ENCODE results near the gene ECI1. TPM values are rescaled to one million over a fixed set of nuclear protein-coding genes. Genes with fewer than 3 reads are reported as not detected.

The ECI1 gene
- total and polyA plus RNA-seq, 8 donors: 31.9 to 72.5 (median 41.6) TPM

DNA sequence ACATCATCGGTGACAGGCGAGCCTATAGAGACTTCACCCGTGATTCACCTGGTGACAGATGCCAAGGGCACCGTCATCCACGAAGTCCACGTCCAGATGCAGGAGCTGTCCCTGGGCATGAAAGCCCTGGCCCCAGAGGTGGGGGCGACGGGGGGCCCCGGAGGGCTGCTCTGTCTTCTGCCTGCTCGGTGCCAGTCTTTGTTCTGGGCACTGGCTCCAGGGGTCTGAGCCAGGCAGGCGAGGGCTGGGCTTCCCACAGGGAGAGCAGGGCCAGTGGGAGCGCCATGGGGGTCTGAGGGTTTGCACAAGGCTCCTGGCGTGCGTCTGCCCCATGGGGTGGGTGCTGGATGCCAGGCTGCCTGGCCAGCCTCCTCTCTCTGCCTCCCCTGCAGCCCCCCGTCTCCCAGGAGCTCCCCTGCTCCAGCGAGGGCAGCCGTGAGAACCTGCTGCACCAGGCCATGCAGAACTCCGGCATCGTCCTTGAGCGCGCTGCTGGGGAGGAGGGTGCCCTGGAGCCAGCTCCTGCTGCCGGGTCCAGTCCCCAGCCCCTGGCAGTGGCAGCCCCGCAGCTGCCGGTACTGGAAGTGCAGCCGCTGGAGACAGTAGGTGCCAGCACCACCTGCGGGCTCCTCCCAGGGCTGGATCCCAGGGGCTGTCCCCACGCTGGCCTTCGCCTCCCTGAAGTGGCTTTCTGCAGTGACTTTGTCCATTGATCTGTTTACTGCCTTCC is 18.2 kb downstream of the ECI1 start:
- peaks cover 0 to 6% (median 0%) of the 10 kb centered on the region in 3 donors for H3K4me1 ChIP-seq
- ATAC-seq (no peak), DNase-seq (peak in 1 of 6 donors; percentile 70), FAIRE-seq (no peak)
- TF ChIP-seq, protein P1, sequence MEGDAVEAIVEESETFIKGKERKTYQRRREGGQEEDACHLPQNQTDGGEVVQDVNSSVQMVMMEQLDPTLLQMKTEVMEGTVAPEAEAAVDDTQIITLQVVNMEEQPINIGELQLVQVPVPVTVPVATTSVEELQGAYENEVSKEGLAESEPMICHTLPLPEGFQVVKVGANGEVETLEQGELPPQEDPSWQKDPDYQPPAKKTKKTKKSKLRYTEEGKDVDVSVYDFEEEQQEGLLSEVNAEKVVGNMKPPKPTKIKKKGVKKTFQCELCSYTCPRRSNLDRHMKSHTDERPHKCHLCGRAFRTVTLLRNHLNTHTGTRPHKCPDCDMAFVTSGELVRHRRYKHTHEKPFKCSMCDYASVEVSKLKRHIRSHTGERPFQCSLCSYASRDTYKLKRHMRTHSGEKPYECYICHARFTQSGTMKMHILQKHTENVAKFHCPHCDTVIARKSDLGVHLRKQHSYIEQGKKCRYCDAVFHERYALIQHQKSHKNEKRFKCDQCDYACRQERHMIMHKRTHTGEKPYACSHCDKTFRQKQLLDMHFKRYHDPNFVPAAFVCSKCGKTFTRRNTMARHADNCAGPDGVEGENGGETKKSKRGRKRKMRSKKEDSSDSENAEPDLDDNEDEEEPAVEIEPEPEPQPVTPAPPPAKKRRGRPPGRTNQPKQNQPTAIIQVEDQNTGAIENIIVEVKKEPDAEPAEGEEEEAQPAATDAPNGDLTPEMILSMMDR (IDR thresholded peaks at IDR 0.05): no peak
- H3K9me3 ChIP-seq: no peaks in the 10 kb centered on the region
- no peak overlapping the region for H3K4me3 ChIP-seq
- intact Hi-C loops (cut with DNase I): no loop called here
- 92 to 96% methylated on average over 28 of the region's 28 CpGs for WGBS, 2 donors
- H3K27me3 ChIP-seq: no peaks in the 10 kb centered on the region
- no peak overlapping the region for H3K27ac ChIP-seq
- H3K36me3 ChIP-seq: peaks cover 4 to 50% (median 31%) of the 10 kb centered on the region in 3 donors

DNA sequence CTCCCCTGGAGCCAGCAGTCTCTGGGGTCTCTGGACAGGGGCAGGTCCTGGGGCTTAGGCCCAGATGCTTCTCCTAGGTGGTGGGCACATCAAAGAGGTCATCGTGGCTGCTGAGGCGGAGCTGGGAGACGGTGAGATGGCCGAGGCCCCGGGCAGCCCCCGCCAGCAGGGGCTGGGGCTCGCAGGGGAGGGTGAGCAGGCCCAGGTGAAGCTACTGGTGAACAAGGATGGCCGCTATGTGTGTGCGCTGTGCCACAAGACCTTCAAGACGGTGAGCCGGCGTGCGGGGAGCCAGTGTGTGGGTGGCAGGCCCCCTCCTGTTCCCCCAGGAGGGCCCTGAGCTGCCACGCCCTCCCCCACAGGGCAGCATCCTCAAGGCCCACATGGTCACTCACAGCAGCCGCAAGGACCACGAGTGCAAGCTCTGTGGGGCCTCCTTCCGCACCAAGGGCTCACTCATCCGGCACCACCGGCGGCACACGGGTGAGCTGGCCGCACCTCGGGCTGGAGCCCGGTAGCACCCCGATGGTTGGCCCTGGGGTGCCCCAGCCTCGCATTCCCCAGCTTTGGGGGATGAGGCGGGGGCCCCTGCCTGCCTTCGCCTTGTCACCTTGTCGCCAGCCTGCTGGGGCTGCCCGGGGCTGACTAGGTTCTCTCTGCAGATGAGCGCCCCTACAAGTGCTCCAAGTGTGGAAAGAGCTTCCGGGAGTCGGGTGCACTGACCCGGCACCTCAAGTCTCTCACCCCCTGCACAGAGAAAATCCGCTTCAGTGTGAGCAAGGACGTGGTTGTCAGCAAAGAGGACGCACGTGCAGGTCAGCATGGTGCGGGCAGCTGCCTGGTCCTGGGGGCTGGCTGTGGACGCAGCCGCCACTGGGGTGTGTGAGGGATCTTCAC is 19.0 kb downstream of the ECI1 start:
- no peaks in the 10 kb centered on the region for H3K9me3 ChIP-seq
- TF ChIP-seq, protein P1 (IDR thresholded peaks at IDR 0.05): no peak

DNA sequence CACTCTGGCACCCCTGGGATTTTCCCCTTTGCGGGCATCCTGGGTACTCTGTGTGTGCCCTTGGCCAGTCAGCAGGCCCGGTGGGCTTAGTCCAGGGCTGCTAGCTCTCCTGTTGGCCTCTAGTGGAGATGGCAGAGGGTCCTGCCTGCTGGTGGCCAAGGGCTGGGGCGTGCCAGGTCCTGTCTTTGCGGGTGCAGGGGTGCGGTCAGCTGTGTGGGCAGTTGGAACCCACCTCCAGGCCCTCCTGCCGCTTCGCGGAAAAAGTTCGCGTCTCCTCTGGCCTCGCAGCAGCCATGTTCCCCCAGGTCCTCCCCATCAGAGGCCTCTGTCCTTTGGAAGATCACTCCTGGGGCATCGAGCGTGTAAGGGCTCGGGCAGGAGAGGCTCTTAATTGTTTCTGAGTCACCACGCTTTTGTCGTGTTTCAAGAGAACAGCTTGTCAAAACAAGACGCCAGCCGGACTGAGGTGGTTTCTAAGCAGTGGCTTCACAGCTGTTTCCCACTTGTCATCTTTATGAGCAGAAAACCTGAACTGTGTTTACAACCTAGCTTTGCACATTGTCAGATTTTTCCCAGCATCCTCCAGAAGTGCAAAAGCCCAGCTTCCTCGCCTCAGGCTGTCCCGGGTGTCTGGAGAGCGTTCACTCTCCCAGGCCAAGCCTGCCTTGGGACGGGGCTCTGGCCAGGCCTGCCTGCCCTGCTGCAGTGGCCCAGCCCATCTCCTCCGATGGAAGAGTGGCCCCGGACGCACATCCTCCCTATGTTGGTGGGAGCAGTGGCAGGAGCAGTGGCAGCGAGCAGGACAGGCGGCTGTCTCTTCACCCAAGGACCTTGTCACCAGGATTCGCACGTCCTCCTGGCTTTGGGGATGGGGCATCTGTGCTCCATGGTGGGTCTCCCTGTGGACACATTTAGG is 20.1 kb downstream of the ECI1 start:
- DNase-seq (no peak), FAIRE-seq (no peak), ATAC-seq (peak in 2 of 4 donors; percentile 25 to 49)
- Histone ChIP-seq H3K27me3 (no peaks in the 10 kb centered on the region), H3K9me3 (no peaks in the 10 kb centered on the region), H3K27ac (no peak overlapping the region), H3K4me1 (no peaks in the 10 kb centered on the region), H3K36me3 (peaks cover 4 to 50% (median 31%) of the 10 kb centered on the region in 3 donors), H3K4me3 (no peak overlapping the region)
- TF ChIP-seq, protein P1 (IDR thresholded peaks at IDR 0.05): no peak
- WGBS, 2 donors: 90 to 91% methylated on average over 29 of the region's 29 CpGs
- intact Hi-C loops (cut with DNase I): no loop called here

More for the DNA sequence above, 19.0 kb downstream of the ECI1 start:
- no peak for FAIRE-seq
- H3K4me1 ChIP-seq: peaks cover 0 to 6% (median 0%) of the 10 kb centered on the region in 3 donors
- no peak overlapping the region for H3K27ac ChIP-seq
- H3K27me3 ChIP-seq: no peaks in the 10 kb centered on the region
- peaks cover 4 to 50% (median 31%) of the 10 kb centered on the region in 3 donors for H3K36me3 ChIP-seq
- intact Hi-C loops (cut with DNase I): no loop called here
- peak in 1 of 6 donors; percentile 63 for DNase-seq
- no peak overlapping the region for H3K4me3 ChIP-seq
- 93% methylated on average over 40 to 41 of the region's 41 CpGs for WGBS, 2 donors
- no peak for ATAC-seq

DNA sequence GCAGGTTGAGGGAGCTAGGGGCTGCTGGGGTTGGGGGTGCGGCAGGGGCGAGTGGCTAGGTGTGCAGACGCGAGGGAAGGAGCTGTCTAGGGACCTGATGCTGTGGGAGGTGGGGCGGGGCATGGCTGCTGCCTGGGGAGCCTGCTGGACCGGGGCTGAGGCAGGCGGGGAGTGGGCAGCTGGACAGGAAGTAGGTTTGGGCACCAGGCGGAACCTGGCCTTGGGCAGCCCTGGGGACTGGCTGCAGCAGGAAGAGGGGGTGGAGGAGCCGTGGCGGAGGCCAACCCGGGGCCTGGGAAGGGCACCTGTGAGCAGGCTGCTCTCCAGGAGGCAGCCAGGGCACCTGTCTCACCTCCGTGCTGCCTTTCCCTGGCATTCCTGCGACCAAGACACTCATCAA is 21.0 kb downstream of the ECI1 start:
- Histone ChIP-seq H3K36me3 (peaks cover 4 to 50% (median 31%) of the 10 kb centered on the region in 3 donors), H3K4me1 (peaks cover 0 to 3% (median 0%) of the 10 kb centered on the region in 3 donors), H3K9me3 (no peaks in the 10 kb centered on the region), H3K27ac (no peak overlapping the region), H3K27me3 (no peaks in the 10 kb centered on the region), H3K4me3 (no peak overlapping the region)
- FAIRE-seq: no peak
- intact Hi-C loops (cut with DNase I): no loop called here
- 79 to 85% methylated on average over 13 of the region's 13 CpGs for WGBS, 2 donors
- TF ChIP-seq, protein P1 (IDR thresholded peaks at IDR 0.05): no peak
- ATAC-seq: peak in 1 of 4 donors; percentile 17
- peak in 1 of 6 donors; percentile 79 for DNase-seq
